ENCODE measurements around the gene MBD6.

Gene MBD6

GRCh38 chr12:57518920-57519795, 3.5 kb upstream of the MBD6 start:
- peak overlapping the region; percentile 86 for H3K9ac ChIP-seq (ENCODE audit: low read length)
- H3K9me3 ChIP-seq (ENCODE audit: insufficient read depth, low read length), result no peaks in the 10 kb centered on the region
- H3K27ac ChIP-seq (ENCODE audit: low read depth, low read length), result peak overlapping the region; percentile 58
- peaks cover 30% of the 10 kb centered on the region for H3K79me2 ChIP-seq (ENCODE audit: insufficient read depth, low read length)
- H3K36me3 ChIP-seq (ENCODE audit: low read length), result peaks cover 20% of the 10 kb centered on the region
- no peaks in the 10 kb centered on the region for H3K9me2 ChIP-seq (replicated peaks; ENCODE audit: insufficient read depth, low read length)
- H2AFZ ChIP-seq (ENCODE audit: low read depth, low read length, severe bottlenecking), result no peak overlapping the region
- H3K4me3 ChIP-seq (ENCODE audit: insufficient read depth, low read length, poor library complexity, severe bottlenecking), result peak overlapping the region; percentile 70
- TF ChIP-seq CTCF (IDR thresholded peaks at IDR 0.05; ENCODE audit: insufficient read depth, low read length, poor library complexity, severe bottlenecking), result no peak
- peak overlapping the region; percentile 72 for H3K4me2 ChIP-seq (ENCODE audit: low read depth, low read length, poor library complexity, severe bottlenecking)
- H3K27me3 ChIP-seq (ENCODE audit: low read length), result no peaks in the 10 kb centered on the region
- H3F3A ChIP-seq (ENCODE audit: insufficient read depth), result peaks cover 53% of the 10 kb centered on the region
- no peaks in the 10 kb centered on the region; the same call in 1 of the 2 replicates for H4K20me1 ChIP-seq (ENCODE audit: low read depth, low read length)

GRCh38 chr12:57519796-57520052, 2.9 kb upstream of the MBD6 start:
- Histone ChIP-seq H3K27me3 (ENCODE audit: low read length) (no peaks in the 10 kb centered on the region), H2AFZ (ENCODE audit: low read depth, low read length, severe bottlenecking) (no peak overlapping the region), H3K27ac (ENCODE audit: low read depth, low read length) (peak overlapping the region; percentile 58), H3K9me3 (ENCODE audit: insufficient read depth, low read length) (no peaks in the 10 kb centered on the region), H3K4me2 (ENCODE audit: low read depth, low read length, poor library complexity, severe bottlenecking) (peak overlapping the region; percentile 72), H3K9me2 (replicated peaks; ENCODE audit: insufficient read depth, low read length) (no peaks in the 10 kb centered on the region), H3K4me3 (ENCODE audit: insufficient read depth, low read length, poor library complexity, severe bottlenecking) (peak overlapping the region; percentile 70), H3F3A (ENCODE audit: insufficient read depth) (peaks cover 53% of the 10 kb centered on the region), H3K9ac (ENCODE audit: low read length) (peak overlapping the region; percentile 86), H3K79me2 (ENCODE audit: insufficient read depth, low read length) (peaks cover 34% of the 10 kb centered on the region), H3K36me3 (ENCODE audit: low read length) (peaks cover 20% of the 10 kb centered on the region), H4K20me1 (ENCODE audit: low read depth, low read length) (no peaks in the 10 kb centered on the region; the same call in 1 of the 2 replicates)
- TF ChIP-seq EZH2phosphoT487 (conservative IDR thresholded peaks at IDR 0.05; ENCODE audit: low read length) (no peak), CTCF (IDR thresholded peaks at IDR 0.05; ENCODE audit: insufficient read depth, low read length, poor library complexity, severe bottlenecking) (no peak)

- peak within 1 kb of the TSS; percentile 86 for H3K9ac ChIP-seq (ENCODE audit: low read length)
Measured at GRCh38 chr12:57520053-57520818, 2.4 kb upstream of the MBD6 start, which contains the start of gene DDIT3. TSS of gene DDIT3 (minus strand) at chr12:57520514. CDS start at chr12:57517406, 3,108 bp downstream.

More at GRCh38 chr12:57520053-57520818, 2.4 kb upstream of the MBD6 start, which contains the start of gene DDIT3:
- peaks cover 35% of the 10 kb centered on the region for H3K79me2 ChIP-seq (ENCODE audit: insufficient read depth, low read length)
- peak within 1 kb of the TSS; percentile 70 for H3K4me3 ChIP-seq (ENCODE audit: insufficient read depth, low read length, poor library complexity, severe bottlenecking)
- no peak within 1 kb of the TSS for H2AFZ ChIP-seq (ENCODE audit: low read depth, low read length, severe bottlenecking)
- no peaks in the 10 kb centered on the region for H3K27me3 ChIP-seq (ENCODE audit: low read length)
- peaks cover 48% of the 10 kb centered on the region for H3F3A ChIP-seq (ENCODE audit: insufficient read depth)
- H4K20me1 ChIP-seq (ENCODE audit: low read depth, low read length), result no peaks in the 10 kb centered on the region; the same call in 1 of the 2 replicates
- no peaks in the 10 kb centered on the region for H3K9me2 ChIP-seq (replicated peaks; ENCODE audit: insufficient read depth, low read length)
- H3K27ac ChIP-seq (ENCODE audit: low read depth, low read length), result peak within 1 kb of the TSS; percentile 98
- no peaks in the 10 kb centered on the region for H3K9me3 ChIP-seq (ENCODE audit: insufficient read depth, low read length)
- no peak for TF ChIP-seq EZH2phosphoT487 (conservative IDR thresholded peaks at IDR 0.05; ENCODE audit: low read length)
- no peak for TF ChIP-seq CTCF (IDR thresholded peaks at IDR 0.05; ENCODE audit: insufficient read depth, low read length, poor library complexity, severe bottlenecking)
- peaks cover 15% of the 10 kb centered on the region for H3K36me3 ChIP-seq (ENCODE audit: low read length)
- H3K4me2 ChIP-seq (ENCODE audit: low read depth, low read length, poor library complexity, severe bottlenecking), result peak within 1 kb of the TSS; percentile 84

All from SU-DHL-6 (cell line).